NCI-H82 treated with DMSO at 0.1 percent for 48 hours (cell line): Measurements from ENCODE around the gene IMP3.
"Not testable (repeated sequence)": the region's sequence is repeated elsewhere in the genome, so short reads cannot be mapped to it uniquely, and the experiment has no call there.

Source experiments
- DNase-seq: peaks from one replicate; lab custom pipeline; 2025; ENCODE audit not compliant: unreplicated experiment; lab: John Stamatoyannopoulos, UW

The IMP3 gene

DNA sequence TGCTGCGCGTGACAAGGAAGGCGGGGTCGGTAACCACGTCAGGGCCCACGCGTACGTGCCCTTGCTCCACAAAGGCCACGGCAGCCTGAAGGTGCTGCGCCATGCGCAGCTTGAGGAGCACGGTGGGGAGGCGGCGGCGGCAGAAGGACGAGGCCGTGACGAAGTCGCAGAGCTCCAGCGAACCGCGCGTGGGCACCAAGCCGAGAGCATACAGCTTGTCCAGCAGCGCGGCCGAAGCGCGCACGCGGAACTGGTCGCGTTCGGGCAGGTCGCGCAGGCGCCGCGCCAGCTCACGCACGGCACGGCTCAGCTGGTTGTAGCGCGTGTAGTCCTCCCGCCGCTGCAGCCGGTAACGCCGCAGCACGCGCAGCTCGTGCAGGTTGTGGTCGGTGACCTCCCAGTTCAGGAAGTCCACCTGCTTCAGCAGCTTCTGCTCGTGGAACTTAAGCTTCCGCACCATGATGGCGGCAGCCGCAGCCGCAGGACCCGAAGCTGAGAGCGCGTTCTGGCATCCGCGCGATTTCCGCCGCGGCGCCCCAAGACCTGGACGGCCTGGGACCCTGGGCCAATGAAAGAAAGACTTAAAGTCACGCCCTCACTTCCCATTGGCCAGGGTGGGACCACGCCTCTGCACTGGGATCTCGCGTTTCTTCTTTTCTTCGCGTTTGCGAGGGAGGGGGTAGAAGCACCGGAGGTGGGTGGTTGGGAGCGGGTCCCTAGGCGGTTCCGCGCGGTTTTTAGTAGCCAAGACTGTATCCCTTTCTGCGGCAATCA, at the start of gene IMP3:
Gene IMP3 (minus strand): TSS at position 516 of the 774 bp plus-strand sequence. CDS start 56 bp downstream, at position 460.
- DNase-seq: peak; percentile 95

- not testable (repeated sequence) for DNase-seq
These were observed 49.4 kb upstream of the IMP3 start for GRCh38 chr15:75689429-75689828.

GRCh38 chr15:75688831-75689230, 48.8 kb upstream of the IMP3 start:
- DNase-seq: no peak

- no peak for DNase-seq
These were observed 48.2 kb upstream of the IMP3 start for GRCh38 chr15:75688278-75688557.

DNA sequence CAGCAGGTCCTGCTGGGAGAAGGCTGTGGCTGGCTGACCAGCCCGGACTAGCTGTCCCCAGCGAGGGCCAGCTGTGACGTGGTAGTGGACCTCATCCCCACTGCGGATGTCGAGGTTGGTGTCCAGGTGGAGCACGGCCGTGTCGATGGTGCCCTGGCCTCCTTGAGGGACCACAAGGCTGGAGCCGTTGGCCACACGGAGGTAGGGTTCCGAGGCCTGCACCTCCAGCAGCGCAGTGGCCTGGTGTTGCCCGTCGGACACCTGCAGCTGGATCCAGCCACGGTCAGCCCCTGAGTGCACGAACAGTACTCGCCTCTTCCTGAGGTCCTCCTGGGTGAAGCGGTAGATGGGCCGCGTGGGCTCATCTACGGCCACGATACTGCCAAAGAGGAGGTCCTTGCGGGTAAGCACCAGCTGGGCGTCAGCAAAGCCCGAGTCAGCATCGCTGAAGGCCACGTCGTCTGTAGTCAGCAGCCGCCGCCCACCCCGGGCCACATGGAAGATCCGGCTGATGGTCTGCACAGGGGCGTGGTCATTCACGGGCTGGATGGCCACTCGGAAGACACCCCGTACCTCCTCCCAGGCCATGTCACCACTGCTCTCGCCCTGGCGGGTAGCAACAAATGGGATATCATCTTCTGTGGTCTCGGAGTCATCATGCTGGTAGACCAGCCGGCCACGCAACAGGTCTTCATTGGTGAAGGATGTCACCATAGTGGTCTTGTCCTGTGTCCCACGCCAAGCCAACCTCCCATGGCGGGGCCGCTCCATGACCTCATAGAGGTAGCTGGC, 47.7 kb upstream of the IMP3 start:
- no peak for DNase-seq

- not testable (repeated sequence) for DNase-seq
These were observed 46.2 kb upstream of the IMP3 start for GRCh38 chr15:75686212-75686642.

GRCh38 chr15:75685195-75685594, 45.2 kb upstream of the IMP3 start:
- no peak for DNase-seq

- no peak for DNase-seq
These were observed 44.6 kb upstream of the IMP3 start for GRCh38 chr15:75684648-75685047.

DNA sequence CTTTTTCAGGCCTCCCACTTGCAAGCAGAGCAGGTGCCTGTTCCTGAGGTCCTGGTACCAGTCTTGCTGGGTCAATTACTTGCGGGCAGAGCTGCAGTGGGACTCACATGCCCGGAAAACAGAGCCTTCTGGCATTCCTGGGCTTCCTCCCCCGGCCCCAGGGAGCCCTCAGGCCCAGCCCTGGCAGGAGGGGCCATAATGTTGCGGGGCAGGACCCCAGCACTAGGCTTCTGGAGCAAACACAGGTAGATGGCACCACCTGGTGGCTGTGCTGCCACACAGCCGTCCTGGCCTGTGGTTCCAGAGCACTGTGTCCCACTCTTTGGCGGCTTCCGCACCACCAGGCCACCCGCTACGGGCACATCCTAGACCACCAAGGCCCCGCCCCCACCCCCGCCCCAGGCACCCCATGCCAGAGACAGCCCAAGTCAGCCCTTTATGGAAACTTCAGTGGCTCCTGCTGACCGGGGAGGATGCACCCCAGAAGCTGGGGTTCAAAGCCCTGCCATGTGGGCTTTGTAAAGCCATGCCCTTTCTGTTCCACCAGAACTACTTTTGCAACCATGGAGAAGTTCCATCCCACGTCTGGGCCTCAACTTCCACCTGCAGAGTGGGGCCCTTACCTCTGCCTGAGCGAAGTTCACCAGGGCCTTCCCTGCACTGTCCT, 43.8 kb upstream of the IMP3 start:
- peak; percentile 32 for DNase-seq

DNA sequence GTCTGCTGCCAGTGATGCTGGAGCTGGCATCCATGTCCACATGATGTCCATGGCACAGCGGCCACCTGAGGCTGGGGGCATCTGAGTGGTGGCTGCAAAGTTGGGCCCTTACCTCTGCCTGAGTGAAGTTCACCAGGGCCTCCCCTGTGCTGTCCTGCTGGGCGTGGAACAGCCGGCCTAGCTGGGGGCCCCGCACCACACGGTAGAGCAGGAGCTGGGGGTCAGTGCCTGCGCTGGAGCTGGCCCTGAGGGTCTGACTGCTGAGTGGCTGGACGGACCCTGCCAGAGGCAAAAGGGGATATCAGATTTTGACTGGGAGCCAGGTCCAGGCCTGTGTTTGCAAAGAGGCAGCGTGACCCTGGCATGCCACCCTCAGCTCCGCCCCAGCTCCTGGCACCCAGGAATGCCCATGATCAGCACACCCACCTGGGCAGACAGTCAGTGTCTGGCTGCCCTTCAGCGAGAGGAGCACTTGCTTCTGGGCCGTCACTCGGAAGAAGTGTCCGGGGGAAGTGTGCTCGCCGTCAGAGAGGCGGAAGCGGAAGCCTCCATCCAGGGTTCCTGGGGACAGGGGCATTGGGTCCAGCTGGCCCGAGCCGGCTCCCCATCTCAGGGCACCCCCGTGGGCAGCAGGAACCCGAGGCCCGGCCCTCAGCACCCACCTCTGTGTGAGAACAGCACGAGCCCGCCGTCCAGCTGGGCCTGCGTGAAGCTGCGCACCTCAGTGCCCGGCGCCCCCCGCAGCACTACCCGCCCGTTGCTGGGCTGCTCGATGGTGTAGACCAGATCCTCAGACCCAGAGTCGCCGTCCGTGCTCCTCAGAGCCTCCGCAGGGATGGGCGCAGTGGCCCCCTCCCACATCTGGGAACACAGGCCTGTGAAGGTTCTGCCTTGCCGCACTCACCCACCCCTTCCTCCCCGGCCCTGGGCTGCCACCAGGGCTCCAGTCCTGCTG, 42.4 kb upstream of the IMP3 start:
- DNase-seq: no peak

DNA sequence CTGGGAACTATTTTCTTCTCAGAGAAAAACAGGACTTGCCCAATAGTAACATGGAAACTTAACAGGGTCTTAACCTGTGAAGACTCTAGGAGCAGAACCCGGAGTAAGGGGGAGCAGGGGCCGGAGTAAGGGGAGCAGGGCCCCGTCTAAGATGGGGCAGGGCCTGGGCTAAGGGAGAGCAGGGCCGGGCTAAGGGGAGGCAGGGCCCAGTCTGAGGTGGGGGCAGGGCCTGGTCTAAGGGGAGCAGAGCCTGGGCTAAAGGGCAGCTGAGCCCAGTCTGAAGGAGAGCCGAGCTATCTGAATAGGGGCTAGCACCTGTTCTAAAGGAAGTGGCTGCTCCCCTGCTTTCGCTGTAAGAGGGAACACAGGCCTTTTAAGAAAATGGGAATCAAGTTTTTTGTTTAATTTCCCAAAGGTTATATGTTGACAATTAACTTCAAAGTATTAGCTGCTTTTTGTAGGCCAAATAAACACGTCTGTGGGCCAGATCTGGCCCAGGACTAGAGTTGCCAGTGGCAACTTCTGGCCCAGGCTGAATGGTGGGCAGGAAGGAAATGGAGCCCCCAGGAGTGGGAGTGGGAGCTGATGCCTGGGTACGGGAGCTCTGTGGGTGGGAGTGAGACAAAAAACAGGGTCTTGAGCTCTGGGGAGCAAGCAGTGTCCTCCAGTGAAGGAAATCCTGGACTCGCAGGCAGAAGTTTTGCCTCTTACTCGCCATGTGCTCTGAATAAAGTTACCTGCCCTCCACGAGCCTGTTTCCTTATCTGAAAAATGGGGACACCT, 40.2 kb upstream of the IMP3 start:
- no peak for DNase-seq

- not testable (repeated sequence) for DNase-seq
These were observed 38.3 kb upstream of the IMP3 start for GRCh38 chr15:75678324-75678690.

DNA sequence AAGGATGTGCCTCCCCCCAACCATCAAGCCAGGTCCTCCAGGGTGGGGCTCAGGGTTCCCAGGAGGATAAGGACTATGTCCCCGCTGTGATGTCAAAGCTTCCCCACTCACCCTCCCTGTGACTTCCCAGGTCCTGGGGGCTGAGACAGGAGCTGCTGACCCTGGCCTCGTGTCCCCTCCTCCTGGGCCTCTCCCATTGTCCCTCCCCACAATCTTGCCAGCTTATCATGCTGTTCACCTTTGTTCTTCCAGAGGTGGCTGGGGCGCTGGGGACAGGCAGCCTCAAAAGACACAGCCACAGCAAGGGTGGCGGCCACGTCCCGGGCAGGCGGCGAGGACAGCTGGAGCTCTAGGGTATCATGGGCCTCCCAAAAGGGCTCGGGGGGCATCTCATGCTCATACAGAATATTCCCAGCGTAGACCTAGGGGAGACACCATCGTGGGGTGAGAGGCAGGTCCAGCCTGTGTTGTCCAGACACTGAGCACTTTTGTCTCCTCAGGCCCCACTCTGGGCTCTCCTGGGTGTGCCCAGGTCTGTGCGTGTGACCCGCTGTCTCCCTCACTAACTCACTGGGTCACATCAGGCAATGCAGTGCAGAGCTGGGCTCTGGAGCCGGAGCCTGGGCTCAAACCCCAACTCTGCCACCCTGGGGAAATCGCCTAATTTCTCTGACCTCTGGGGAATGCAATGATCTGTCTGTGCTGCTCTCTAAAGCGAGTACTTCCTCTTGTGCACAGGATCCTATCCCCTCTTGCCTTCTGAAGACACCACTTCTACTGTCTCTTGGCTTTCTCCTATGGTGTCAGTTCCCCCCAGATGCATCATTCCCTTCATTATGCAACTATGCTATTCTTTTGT, 37.7 kb upstream of the IMP3 start:
- no peak for DNase-seq

DNA sequence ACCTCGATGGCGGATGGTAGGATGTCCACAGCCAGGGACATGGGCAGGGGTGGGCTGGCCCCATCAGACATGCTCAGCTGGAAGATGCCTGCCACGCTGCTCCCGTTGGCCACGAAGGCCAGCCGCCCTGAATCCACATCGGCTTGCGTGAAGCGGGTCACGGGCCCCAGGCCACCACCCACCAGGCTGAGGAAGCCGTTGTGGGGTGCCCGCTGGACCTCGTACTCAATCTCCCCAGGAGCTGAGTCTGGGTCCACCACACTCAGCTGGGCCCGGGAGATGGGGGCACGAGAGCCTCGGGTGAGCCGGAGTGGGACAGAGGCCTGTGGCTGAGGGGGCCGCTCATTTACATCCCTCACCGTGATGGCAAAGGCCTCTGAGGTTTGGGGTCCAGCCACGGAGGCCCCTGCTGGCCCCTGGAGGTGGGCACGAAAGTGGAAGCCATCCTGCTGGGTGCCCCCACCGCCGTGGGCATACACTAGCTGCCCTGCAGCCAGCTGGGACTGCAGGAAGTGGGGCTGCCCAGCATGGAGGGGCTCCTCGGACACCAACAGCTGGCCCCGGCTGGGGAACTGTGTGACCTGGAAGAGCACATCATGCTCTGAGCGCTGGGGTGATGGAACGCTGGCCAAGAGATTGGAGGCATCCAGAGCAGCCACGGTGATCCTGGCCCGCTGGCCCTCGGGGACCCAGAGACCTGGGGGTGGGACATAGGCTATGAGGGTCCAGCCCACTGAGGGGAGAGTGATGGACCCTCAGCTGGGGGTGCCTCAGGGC, 36.9 kb upstream of the IMP3 start:
- DNase-seq: no peak

GRCh38 chr15:75675579-75676404, 35.8 kb upstream of the IMP3 start:
- DNase-seq: no peak

- DNase-seq: no peak
These were observed 34.3 kb upstream of the IMP3 start for GRCh38 chr15:75674366-75674765.

- DNase-seq: no peak
These were observed 33.6 kb upstream of the IMP3 start for GRCh38 chr15:75673426-75674235.
